ENCODE measurements around the gene ADPRS. TPM values are rescaled to one million over a fixed set of nuclear protein-coding genes. Genes with fewer than 3 reads are reported as not detected.

Gene ADPRS
- total and polyA plus RNA-seq, 9 donors: 14.9 to 52.2 (median 24.9) TPM

GRCh38 chr1:36093929-36094328, 5.2 kb downstream of the ADPRS start:
- no peaks in the 10 kb centered on the region for H3K9me3 ChIP-seq
- no peaks in the 10 kb centered on the region for H3K36me3 ChIP-seq
- intact Hi-C loops (cut with DNase I): loop anchor here in 1 of 4 donors (10.0 kb wide), 1 partner anchor 321 kb away; no protein-coding TSS in a partner anchor
- H3K4me1 ChIP-seq (ENCODE audit: insufficient read depth): peaks cover 5% of the 10 kb centered on the region
- no peaks in the 10 kb centered on the region for H3K27me3 ChIP-seq
- 76 to 89% (median 85%) methylated on average over 3 of the region's 3 CpGs for WGBS, 3 donors
- TF ChIP-seq POLR2A (IDR thresholded peaks at IDR 0.05): no peak
- no peak for TF ChIP-seq CTCF (IDR thresholded peaks at IDR 0.05)
- TF ChIP-seq EP300 (IDR thresholded peaks at IDR 0.05): no peak
- no peak overlapping the region for H3K4me3 ChIP-seq
- peak in 1 of 5 donors; percentile 25 for DNase-seq
- H3K27ac ChIP-seq: no peak overlapping the region

- peak in 1 of 5 donors; percentile 24 for DNase-seq
- Histone ChIP-seq H3K36me3 (no peaks in the 10 kb centered on the region), H3K9me3 (no peaks in the 10 kb centered on the region), H3K4me1 (ENCODE audit: insufficient read depth) (peaks cover 2% of the 10 kb centered on the region), H3K4me3 (no peak overlapping the region), H3K27me3 (no peaks in the 10 kb centered on the region), H3K27ac (no peak overlapping the region)
- TF ChIP-seq CTCF (IDR thresholded peaks at IDR 0.05): no peak
- no peak for TF ChIP-seq POLR2A (IDR thresholded peaks at IDR 0.05)
- TF ChIP-seq EP300 (IDR thresholded peaks at IDR 0.05): no peak
- WGBS, 3 donors: 76 to 77% (median 76%) methylated on average over 8 of the region's 8 CpGs
- intact Hi-C loops (cut with DNase I): loop anchor here in 3 of 4 donors (5.0 to 10.0 kb wide), 4 partner anchors 38 to 320 kb away; no protein-coding TSS in a partner anchor
These were observed 5.9 kb downstream of the ADPRS start for GRCh38 chr1:36094621-36095061.

- H3K4me3 ChIP-seq: no peak overlapping the region
- TF ChIP-seq POLR2A (IDR thresholded peaks at IDR 0.05) (no peak), EP300 (IDR thresholded peaks at IDR 0.05) (no peak), CTCF (IDR thresholded peaks at IDR 0.05) (no peak)
- intact Hi-C loops (cut with DNase I): loop anchor here in 3 of 4 donors (5.0 to 10.0 kb wide), 4 partner anchors 36 to 319 kb away; no protein-coding TSS in a partner anchor
- peak in 1 of 5 donors; percentile 9 for DNase-seq
- no peak overlapping the region for H3K27ac ChIP-seq
- H3K36me3 ChIP-seq: no peaks in the 10 kb centered on the region
- no peaks in the 10 kb centered on the region for H3K4me1 ChIP-seq (ENCODE audit: insufficient read depth)
- WGBS, 3 donors: 49 to 58% (median 58%) methylated on average over 14 to 15 of the region's 15 CpGs
- H3K9me3 ChIP-seq: no peaks in the 10 kb centered on the region
- no peaks in the 10 kb centered on the region for H3K27me3 ChIP-seq
These were observed 7.2 kb downstream of the ADPRS start for GRCh38 chr1:36095760-36096405.

GRCh38 chr1:36096500-36097432, 8.1 kb downstream of the ADPRS start:
- H3K9me3 ChIP-seq: no peaks in the 10 kb centered on the region
- H3K36me3 ChIP-seq: no peaks in the 10 kb centered on the region
- DNase-seq: peak in 1 of 5 donors; percentile 43
- H3K27me3 ChIP-seq: no peaks in the 10 kb centered on the region
- no peak overlapping the region for H3K4me3 ChIP-seq
- no peak overlapping the region for H3K27ac ChIP-seq
- WGBS, 3 donors: 59 to 65% (median 63%) methylated on average over 12 to 16 of the region's 16 CpGs
- intact Hi-C loops (cut with DNase I): loop anchor here in 3 of 4 donors (5.0 to 10.0 kb wide), 4 partner anchors 36 to 318 kb away; no protein-coding TSS in a partner anchor
- TF ChIP-seq CTCF (IDR thresholded peaks at IDR 0.05) (peak in 1 of 3 donors; percentile 33), POLR2A (IDR thresholded peaks at IDR 0.05) (no peak)
- H3K4me1 ChIP-seq (ENCODE audit: insufficient read depth): no peaks in the 10 kb centered on the region
